Erythroblast (primary cell): ENCODE results near the gene DTWD2.

Experiments
- GATA1 ChIP-seq: IDR thresholded peaks from 2 replicates; pipeline ENCODE4 v1.6.1; 2011; ENCODE audit warnings: low read depth, mild to moderate bottlenecking, control low read depth, low read length, moderate library complexity
- POLR2A ChIP-seq: IDR thresholded peaks from 2 replicates; pipeline ENCODE4 v1.6.1; 2011; ENCODE audit warnings: mild to moderate bottlenecking, low read length

- TF ChIP-seq POLR2A, result no peak
- TF ChIP-seq GATA1, result no peak
Observed at GRCh38 chr5:118791926-118792734, 196.2 kb downstream of the DTWD2 start.
